Measurements from ENCODE around the gene PTPRN2. TPM values are rescaled to one million over a fixed set of nuclear protein-coding genes. Genes with fewer than 3 reads are reported as not detected.
"Not testable (repeated sequence)": the region's sequence is repeated elsewhere in the genome, so short reads cannot be mapped to it uniquely, and the experiment has no call there.

The PTPRN2 gene
- total and polyA plus RNA-seq, 8 donors = 4.9 to 136 (median 46.8) TPM

- 84 to 89% (median 89%) methylated on average over 10 to 11 of the region's 11 CpGs for WGBS, 5 donors
- no peaks in the 10 kb centered on the region for H3K27me3 ChIP-seq
- no peak for DNase-seq
- no peak overlapping the region for H3K4me3 ChIP-seq
- no peak for TF ChIP-seq POLR2A (IDR thresholded peaks at IDR 0.05)
- no peak for TF ChIP-seq POLR2AphosphoS5 (IDR thresholded peaks at IDR 0.05)
- no peak for TF ChIP-seq EP300 (IDR thresholded peaks at IDR 0.05)
- no peak for TF ChIP-seq CTCF (IDR thresholded peaks at IDR 0.05)
- peaks cover 0 to 23% (median 11%) of the 10 kb centered on the region in 4 donors for H3K9me3 ChIP-seq
- intact Hi-C loops (cut with DNase I; ENCODE audit: low total_unique reads) = no loop called here
- peaks cover 0 to under 1% (median 0%) of the 10 kb centered on the region in 4 donors for H3K4me1 ChIP-seq
- H3K27ac ChIP-seq = no peak overlapping the region
- no peaks in the 10 kb centered on the region for H3K36me3 ChIP-seq
Observed at GRCh38 chr7:158351051-158351450, 236.6 kb downstream of the PTPRN2 start.

- TF ChIP-seq POLR2A (IDR thresholded peaks at IDR 0.05) (no peak), POLR2AphosphoS5 (IDR thresholded peaks at IDR 0.05) (no peak), EP300 (IDR thresholded peaks at IDR 0.05) (no peak), CTCF (IDR thresholded peaks at IDR 0.05) (no peak)
- DNase-seq = no peak
- Histone ChIP-seq H3K4me1 (no peaks in the 10 kb centered on the region), H3K9me3 (peaks cover 0 to 18% (median 7%) of the 10 kb centered on the region in 4 donors), H3K36me3 (no peaks in the 10 kb centered on the region), H3K27me3 (no peaks in the 10 kb centered on the region), H3K27ac (no peak overlapping the region), H3K4me3 (no peak overlapping the region)
- intact Hi-C loops (cut with DNase I; ENCODE audit: low total_unique reads) = no loop called here
- 78 to 85% (median 82%) methylated on average over 12 of the region's 12 CpGs for WGBS, 5 donors
Observed at GRCh38 chr7:158350166-158350900, 237.3 kb downstream of the PTPRN2 start.

- H3K9me3 ChIP-seq = no peaks in the 10 kb centered on the region
- H3K27ac ChIP-seq = no peak overlapping the region
- TF ChIP-seq CTCF (IDR thresholded peaks at IDR 0.05) (no peak), EP300 (IDR thresholded peaks at IDR 0.05) (no peak), POLR2A (IDR thresholded peaks at IDR 0.05) (no peak), POLR2AphosphoS5 (IDR thresholded peaks at IDR 0.05) (no peak)
- H3K36me3 ChIP-seq = no peaks in the 10 kb centered on the region
- no peaks in the 10 kb centered on the region for H3K27me3 ChIP-seq
- no peak for DNase-seq
- no peak overlapping the region for H3K4me3 ChIP-seq
- WGBS, 5 donors = 76 to 94% (median 79%) methylated on average over 3 of the region's 3 CpGs
- H3K4me1 ChIP-seq = no peaks in the 10 kb centered on the region
- intact Hi-C loops (cut with DNase I; ENCODE audit: low total_unique reads) = no loop called here
Observed at GRCh38 chr7:158348446-158348845, 239.2 kb downstream of the PTPRN2 start.

- H3K27me3 ChIP-seq; intact Hi-C loops (cut with DNase I; ENCODE audit: low total_unique reads); H3K9me3 ChIP-seq; DNase-seq; H3K4me1 ChIP-seq; H3K4me3 ChIP-seq; H3K36me3 ChIP-seq; H3K27ac ChIP-seq: not testable (repeated sequence)
- WGBS, 5 donors = 82 to 97% (median 94%) methylated on average over 2 to 4 of the region's 4 CpGs
Observed at GRCh38 chr7:158348039-158348438, 239.6 kb downstream of the PTPRN2 start.

GRCh38 chr7:158345731-158346130 is 241.9 kb downstream of the PTPRN2 start:
- Histone ChIP-seq H3K4me1 (no peaks in the 10 kb centered on the region), H3K27ac (no peak overlapping the region), H3K4me3 (no peak overlapping the region), H3K9me3 (no peaks in the 10 kb centered on the region), H3K36me3 (no peaks in the 10 kb centered on the region), H3K27me3 (no peaks in the 10 kb centered on the region)
- no peak for DNase-seq
- TF ChIP-seq EP300 (IDR thresholded peaks at IDR 0.05) (no peak), POLR2A (IDR thresholded peaks at IDR 0.05) (no peak), CTCF (IDR thresholded peaks at IDR 0.05) (no peak), POLR2AphosphoS5 (IDR thresholded peaks at IDR 0.05) (no peak)
- WGBS, 5 donors = 72 to 83% (median 73%) methylated on average over 6 of the region's 6 CpGs
- intact Hi-C loops (cut with DNase I; ENCODE audit: low total_unique reads) = no loop called here
